GM12878 (cell line): Measurements from ENCODE around the gene CLINT1. TPM values are rescaled to one million over a fixed set of nuclear protein-coding genes. Genes with fewer than 3 reads are reported as not detected.

Experiments used
- CHD4 ChIP-seq: fragments of 200-600 bp; sonication (generic); IDR thresholded peaks from 2 replicates; pipeline ENCODE4 v1.6.1; 2016; ENCODE audit warnings: mild to moderate bottlenecking
- CTCF ChIP-seq, 3 experiments: IDR thresholded peaks in 2 of 3; conservative IDR thresholded peaks in 1 of 3; 2 replicates each; pipeline ENCODE4 v1.5.1; 2011; ENCODE audit warnings: low read depth in 3 of 3, low read length in 3 of 3, mild to moderate bottlenecking in 3 of 3, control low read depth in 2 of 3, moderate library complexity in 2 of 3, inconsistent platforms in 1 of 3, mixed read lengths in 1 of 3; ENCODE audit not compliant: control insufficient read depth in 2 of 3, insufficient read depth in 1 of 3; ENCODE audit errors: extremely low read depth in 1 of 3
- E2F8 ChIP-seq: fragments of 450-650 bp; IDR thresholded peaks from 2 replicates; pipeline ENCODE4 v1.6.1; 2018; ENCODE audit warnings: mild to moderate bottlenecking, low read depth, moderate library complexity; ENCODE audit not compliant: partially characterized antibody
- KDM1A ChIP-seq: fragments of 200-600 bp; sonication (generic); IDR thresholded peaks from 2 replicates; pipeline ENCODE4 v1.6.1; 2016; ENCODE audit warnings: borderline replicate concordance
- NFXL1 ChIP-seq: fragments of 450-650 bp; IDR thresholded peaks from 2 replicates; pipeline ENCODE4 v1.6.1; 2017; ENCODE audit warnings: antibody characterized with exemption, mild to moderate bottlenecking, borderline replicate concordance
- NFYB ChIP-seq: IDR thresholded peaks from 2 replicates; pipeline ENCODE4 v1.6.1; 2011; ENCODE audit warnings: low read depth, mild to moderate bottlenecking, low read length, improper control_type of control experiment, moderate library complexity; ENCODE audit not compliant: insufficient read depth
- RAD21 ChIP-seq: IDR thresholded peaks from 2 replicates; pipeline ENCODE4 v1.6.1; 2011; ENCODE audit warnings: mild to moderate bottlenecking, low read depth, low read length, moderate library complexity; ENCODE audit not compliant: insufficient read depth
- SMC3 ChIP-seq: IDR thresholded peaks from 2 replicates; pipeline ENCODE4 v1.6.1; 2011; ENCODE audit warnings: low read length, improper control_type of control experiment, borderline replicate concordance
- ZNF274 ChIP-seq: IDR thresholded peaks from one replicate; pipeline ENCODE4 v1.8.0; 2011; ENCODE audit not compliant: insufficient read length, insufficient read depth
- polyA plus RNA-seq, 11 experiments: library from polyadenylated mRNA; depleted of rRNA in 4 of 11; unstranded in 6 of 11; stranded (reverse) in 5 of 11; fragments of >200 nt; fragmentation: Nextera tagmentation in 4 of 11; fragmentation: Illumina TruSeq in 1 of 11; extraction: Ambion mirVana in 4 of 11; extraction: Trizol in 1 of 11; gene quantifications; 1 replicate in 1 of 11; 2 replicates in 10 of 11; pipeline versions ENCODE4 v1.2.1 to v1.2.3, GENCODE V29; 2011 to 2016; ENCODE audit warnings: inconsistent platforms in 2 of 11, missing spikeins in 2 of 11, low read depth in 1 of 11
- total RNA-seq, 4 experiments: library from RNA; depleted of rRNA in 3 of 4; stranded (reverse); fragments of >200 nt in 3 of 4; fragmentation: Illumina TruSeq in 1 of 4; extraction: Trizol in 1 of 4; gene quantifications; 2 replicates each; pipeline versions ENCODE4 v1.2.1 to v1.2.3, GENCODE V29; 2013 to 2021
- TF ChIP-seq, protein P1 (sequence below): IDR thresholded peaks from 2 replicates; pipeline ENCODE4 v1.6.1; 2012; ENCODE audit warnings: improper control_type of control experiment, low read depth, low read length; ENCODE audit not compliant: insufficient replicate concordance

CLINT1 gene
- total and polyA plus RNA-seq, 10 of the 15 experiments (the other 5 are each of a cell fraction or from before 2014, with no cell fraction given) = 30.0 to 136 (median 105) TPM

- TF ChIP-seq E2F8 (no peak), NFYB (no peak), CTCF (IDR thresholded peaks at IDR 0.05 in 2 of 3, conservative IDR thresholded peaks at IDR 0.05 in 1 of 3; ENCODE audit: control insufficient read depth in 2 of 3, extremely low read depth in 1 of 3, insufficient read depth in 1 of 3, low read depth in 3 of 3, low read length in 3 of 3) (peak in 2 of 3 experiments; percentile 45 to 54; a peak in 3 of 6 replicates), NFXL1 (no peak), ZNF274 (no peak), KDM1A (no peak), CHD4 (no peak), RAD21 (peak; percentile 55), SMC3 (peak; percentile 50; the same call in 1 of the 2 replicates)
- TF ChIP-seq, protein P1, sequence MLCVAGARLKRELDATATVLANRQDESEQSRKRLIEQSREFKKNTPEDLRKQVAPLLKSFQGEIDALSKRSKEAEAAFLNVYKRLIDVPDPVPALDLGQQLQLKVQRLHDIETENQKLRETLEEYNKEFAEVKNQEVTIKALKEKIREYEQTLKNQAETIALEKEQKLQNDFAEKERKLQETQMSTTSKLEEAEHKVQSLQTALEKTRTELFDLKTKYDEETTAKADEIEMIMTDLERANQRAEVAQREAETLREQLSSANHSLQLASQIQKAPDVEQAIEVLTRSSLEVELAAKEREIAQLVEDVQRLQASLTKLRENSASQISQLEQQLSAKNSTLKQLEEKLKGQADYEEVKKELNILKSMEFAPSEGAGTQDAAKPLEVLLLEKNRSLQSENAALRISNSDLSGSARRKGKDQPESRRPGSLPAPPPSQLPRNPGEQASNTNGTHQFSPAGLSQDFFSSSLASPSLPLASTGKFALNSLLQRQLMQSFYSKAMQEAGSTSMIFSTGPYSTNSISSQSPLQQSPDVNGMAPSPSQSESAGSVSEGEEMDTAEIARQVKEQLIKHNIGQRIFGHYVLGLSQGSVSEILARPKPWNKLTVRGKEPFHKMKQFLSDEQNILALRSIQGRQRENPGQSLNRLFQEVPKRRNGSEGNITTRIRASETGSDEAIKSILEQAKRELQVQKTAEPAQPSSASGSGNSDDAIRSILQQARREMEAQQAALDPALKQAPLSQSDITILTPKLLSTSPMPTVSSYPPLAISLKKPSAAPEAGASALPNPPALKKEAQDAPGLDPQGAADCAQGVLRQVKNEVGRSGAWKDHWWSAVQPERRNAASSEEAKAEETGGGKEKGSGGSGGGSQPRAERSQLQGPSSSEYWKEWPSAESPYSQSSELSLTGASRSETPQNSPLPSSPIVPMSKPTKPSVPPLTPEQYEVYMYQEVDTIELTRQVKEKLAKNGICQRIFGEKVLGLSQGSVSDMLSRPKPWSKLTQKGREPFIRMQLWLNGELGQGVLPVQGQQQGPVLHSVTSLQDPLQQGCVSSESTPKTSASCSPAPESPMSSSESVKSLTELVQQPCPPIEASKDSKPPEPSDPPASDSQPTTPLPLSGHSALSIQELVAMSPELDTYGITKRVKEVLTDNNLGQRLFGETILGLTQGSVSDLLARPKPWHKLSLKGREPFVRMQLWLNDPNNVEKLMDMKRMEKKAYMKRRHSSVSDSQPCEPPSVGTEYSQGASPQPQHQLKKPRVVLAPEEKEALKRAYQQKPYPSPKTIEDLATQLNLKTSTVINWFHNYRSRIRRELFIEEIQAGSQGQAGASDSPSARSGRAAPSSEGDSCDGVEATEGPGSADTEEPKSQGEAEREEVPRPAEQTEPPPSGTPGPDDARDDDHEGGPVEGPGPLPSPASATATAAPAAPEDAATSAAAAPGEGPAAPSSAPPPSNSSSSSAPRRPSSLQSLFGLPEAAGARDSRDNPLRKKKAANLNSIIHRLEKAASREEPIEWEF = no peak
- TF ChIP-seq, all 136 proteins: peak for 3
Observed at GRCh38 chr5:157816682-157817386, 42.1 kb downstream of the CLINT1 start (continued).
